Measurements from ENCODE around the gene TSHZ2.

Gene TSHZ2

DNA sequence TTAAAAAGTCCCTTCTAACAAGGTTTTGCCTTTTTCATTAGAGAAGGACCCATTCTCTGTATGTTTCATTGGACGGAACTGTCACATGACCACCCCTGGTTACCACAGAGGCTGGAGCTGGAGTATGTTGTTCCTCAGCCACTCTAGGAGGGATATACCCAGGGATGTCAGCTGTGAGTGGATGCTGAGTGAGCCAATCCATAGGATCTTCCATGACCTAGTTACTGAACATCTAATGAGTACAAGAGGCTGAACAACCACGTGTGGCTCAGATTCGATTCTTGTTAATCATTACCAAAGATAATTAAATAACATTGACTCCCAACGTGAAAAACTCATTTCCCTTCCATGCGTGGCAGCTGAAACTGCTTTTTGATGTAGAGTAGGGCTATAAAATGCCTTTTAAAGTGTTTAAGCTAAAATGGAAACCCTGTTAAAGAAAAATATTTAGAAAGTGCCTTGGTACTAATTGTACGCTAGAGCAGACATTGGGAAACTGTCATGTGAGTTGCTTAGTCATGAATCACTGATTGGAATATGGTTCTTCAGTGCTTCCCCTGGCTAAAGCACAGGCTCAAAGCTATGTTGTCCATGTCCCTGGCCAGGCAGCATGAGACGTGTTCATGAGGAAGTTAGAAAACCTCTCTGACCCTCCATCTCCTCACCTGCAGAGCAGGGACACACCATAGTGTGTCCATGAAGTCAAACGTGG is 365.4 kb downstream of the TSHZ2 start:
- DNase-seq (ENCODE audit: extremely low spot score) = no peak
- CTCF ChIA-PET = no interaction called here
- TF ChIP-seq FOXM1 (IDR thresholded peaks at IDR 0.05; ENCODE audit: borderline replicate concordance) (no peak), NFRKB (IDR thresholded peaks at IDR 0.05) (no peak), FOXA1 (IDR thresholded peaks at IDR 0.05) (no peak), TARDBP (IDR thresholded peaks at IDR 0.05) (no peak), SUZ12 (IDR thresholded peaks at IDR 0.05) (no peak), LEF1 (IDR thresholded peaks at IDR 0.05; ENCODE audit: borderline replicate concordance) (no peak), ARNT (IDR thresholded peaks at IDR 0.05) (no peak), HDGF (IDR thresholded peaks at IDR 0.05; ENCODE audit: borderline replicate concordance) (no peak), FOXK2 (IDR thresholded peaks at IDR 0.05) (no peak), SP1 (IDR thresholded peaks at IDR 0.05) (no peak), BHLHE40 (IDR thresholded peaks at IDR 0.05; ENCODE audit: borderline replicate concordance) (no peak), ZNF384 (IDR thresholded peaks at IDR 0.05) (no peak), L3MBTL2 (conservative IDR thresholded peaks at IDR 0.05) (no peak)
- POLR2A ChIA-PET = no interaction called here

DNA sequence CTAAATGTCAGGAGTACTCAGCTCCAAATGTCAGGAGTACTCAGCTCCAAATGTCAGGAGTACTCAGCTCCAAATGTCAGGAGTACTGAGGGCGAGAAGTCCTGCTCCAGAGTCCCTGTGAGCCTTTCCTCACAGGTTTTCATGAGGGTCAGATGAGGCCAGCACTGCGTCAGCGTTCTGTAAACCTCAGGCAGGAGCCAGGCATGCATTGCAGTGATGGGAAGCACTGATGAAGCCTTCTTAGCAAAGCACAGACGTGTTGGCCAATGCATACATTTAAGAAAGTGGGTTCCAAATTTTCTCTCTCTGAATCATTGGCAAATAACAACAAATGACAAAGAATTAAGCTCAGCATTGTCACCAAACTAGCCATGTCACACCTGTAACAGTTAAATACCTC is 366.6 kb downstream of the TSHZ2 start:
- no peak for DNase-seq (ENCODE audit: extremely low spot score)
- no peak for TF ChIP-seq PKNOX1 (IDR thresholded peaks at IDR 0.05)
- no peak for TF ChIP-seq TARDBP (IDR thresholded peaks at IDR 0.05)
- no peak for TF ChIP-seq L3MBTL2 (conservative IDR thresholded peaks at IDR 0.05)
- no peak for TF ChIP-seq LEF1 (IDR thresholded peaks at IDR 0.05; ENCODE audit: borderline replicate concordance)
- TF ChIP-seq FOXM1 (IDR thresholded peaks at IDR 0.05; ENCODE audit: borderline replicate concordance) = no peak
- TF ChIP-seq FOXK2 (IDR thresholded peaks at IDR 0.05) = no peak
- no peak for TF ChIP-seq FOXA1 (IDR thresholded peaks at IDR 0.05)
- no peak for TF ChIP-seq NFRKB (IDR thresholded peaks at IDR 0.05)
- TF ChIP-seq SP1 (IDR thresholded peaks at IDR 0.05) = no peak
- no peak for TF ChIP-seq HDGF (IDR thresholded peaks at IDR 0.05; ENCODE audit: borderline replicate concordance)
- TF ChIP-seq ELF4 (IDR thresholded peaks at IDR 0.05) = no peak
- TF ChIP-seq CTBP1 (IDR thresholded peaks at IDR 0.05; ENCODE audit: borderline replicate concordance) = no peak
- TF ChIP-seq ZNF384 (IDR thresholded peaks at IDR 0.05) = no peak
- ChIA-PET CTCF (interaction anchor here (1.0 kb wide), 1 partner anchor 39 kb away, joined by 3 read pairs; no protein-coding TSS in a partner anchor), POLR2A (no interaction called here)

DNA sequence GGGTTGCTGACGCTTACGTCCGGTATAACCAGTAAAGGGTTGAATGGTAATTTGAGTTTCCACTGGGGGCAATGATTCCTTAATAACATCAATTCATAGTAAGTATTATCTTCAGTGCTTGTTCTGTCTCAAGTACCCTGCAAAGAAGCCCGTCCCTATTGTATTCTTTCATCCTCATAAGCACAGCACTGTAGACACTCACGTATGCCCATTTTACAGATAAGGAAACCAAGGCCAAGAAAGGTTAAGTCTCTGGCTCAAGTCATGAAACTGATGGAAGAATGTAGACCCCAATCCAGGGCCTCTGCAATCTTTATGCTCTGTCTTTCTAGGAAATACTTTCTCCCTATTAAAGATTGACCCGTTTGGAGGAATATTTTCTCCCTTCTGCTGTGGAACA is 370.3 kb downstream of the TSHZ2 start:
- CTCF ChIA-PET = no interaction called here
- DNase-seq (ENCODE audit: extremely low spot score) = no peak
- POLR2A ChIA-PET = no interaction called here
- TF ChIP-seq FOXK2 (IDR thresholded peaks at IDR 0.05) (no peak), BHLHE40 (IDR thresholded peaks at IDR 0.05; ENCODE audit: borderline replicate concordance) (no peak), L3MBTL2 (conservative IDR thresholded peaks at IDR 0.05) (no peak), ELF4 (IDR thresholded peaks at IDR 0.05) (no peak), HDGF (IDR thresholded peaks at IDR 0.05; ENCODE audit: borderline replicate concordance) (no peak), FOXA1 (IDR thresholded peaks at IDR 0.05) (no peak), ARNT (IDR thresholded peaks at IDR 0.05) (no peak), SP1 (IDR thresholded peaks at IDR 0.05) (no peak), PKNOX1 (IDR thresholded peaks at IDR 0.05) (no peak), NFRKB (IDR thresholded peaks at IDR 0.05) (no peak), SUZ12 (IDR thresholded peaks at IDR 0.05) (no peak), CTBP1 (IDR thresholded peaks at IDR 0.05; ENCODE audit: borderline replicate concordance) (no peak)

GRCh38 chr20:53343448-53343847 is 371.3 kb downstream of the TSHZ2 start:
- no peak for TF ChIP-seq PKNOX1 (IDR thresholded peaks at IDR 0.05)
- no peak for TF ChIP-seq ELF4 (IDR thresholded peaks at IDR 0.05)
- TF ChIP-seq ARNT (IDR thresholded peaks at IDR 0.05) = no peak
- no peak for TF ChIP-seq BHLHE40 (IDR thresholded peaks at IDR 0.05; ENCODE audit: borderline replicate concordance)
- TF ChIP-seq FOXA1 (IDR thresholded peaks at IDR 0.05) = no peak
- TF ChIP-seq L3MBTL2 (conservative IDR thresholded peaks at IDR 0.05) = no peak
- no peak for TF ChIP-seq TARDBP (IDR thresholded peaks at IDR 0.05)
- no peak for TF ChIP-seq NFRKB (IDR thresholded peaks at IDR 0.05)
- no peak for TF ChIP-seq FOXK2 (IDR thresholded peaks at IDR 0.05)
- no peak for TF ChIP-seq FOXM1 (IDR thresholded peaks at IDR 0.05; ENCODE audit: borderline replicate concordance)
- TF ChIP-seq SUZ12 (IDR thresholded peaks at IDR 0.05) = no peak
- ChIA-PET POLR2A (no interaction called here), CTCF (interaction anchor here (0.6 kb wide), 1 partner anchor 559 kb away, joined by 3 read pairs; no protein-coding TSS in a partner anchor)
- no peak for DNase-seq (ENCODE audit: extremely low spot score)

- TF ChIP-seq NFRKB (IDR thresholded peaks at IDR 0.05) = no peak
- ChIA-PET CTCF (no interaction called here), POLR2A (no interaction called here)
- no peak for DNase-seq (ENCODE audit: extremely low spot score)
Measured at GRCh38 chr20:53344891-53345290, 372.7 kb downstream of the TSHZ2 start.

GRCh38 chr20:53345536-53346334 is 373.6 kb downstream of the TSHZ2 start:
- ChIA-PET POLR2A (no interaction called here), CTCF (no interaction called here)
- TF ChIP-seq ZNF384 (IDR thresholded peaks at IDR 0.05) = no peak
- no peak for TF ChIP-seq ELF4 (IDR thresholded peaks at IDR 0.05)
- no peak for TF ChIP-seq FOXK2 (IDR thresholded peaks at IDR 0.05)
- TF ChIP-seq L3MBTL2 (conservative IDR thresholded peaks at IDR 0.05) = no peak
- no peak for TF ChIP-seq BHLHE40 (IDR thresholded peaks at IDR 0.05; ENCODE audit: borderline replicate concordance)
- no peak for TF ChIP-seq SP1 (IDR thresholded peaks at IDR 0.05)
- no peak for TF ChIP-seq CTBP1 (IDR thresholded peaks at IDR 0.05; ENCODE audit: borderline replicate concordance)
- TF ChIP-seq SUZ12 (IDR thresholded peaks at IDR 0.05) = no peak
- DNase-seq (ENCODE audit: extremely low spot score) = no peak

All from HEK293T (cell line).